Neuronal stem cell (in vitro differentiated cells): ENCODE measurements around the gene CSRP1.

ENCODE experiments used
- DNase-seq: peaks from one replicate; pipeline ENCODE4 v3.0.0-alpha.2; 2013; ENCODE audit warnings: low spot score
- H2AFZ ChIP-seq: one replicate; pipeline ENCODE4 v1.6.1; 2013; ENCODE audit warnings: mild to moderate bottlenecking, low read length, inconsistent platforms
- H2AK5ac ChIP-seq: 2 replicates; pipeline ENCODE4 v1.6.1; 2013; ENCODE audit warnings: low read depth, mild to moderate bottlenecking, inconsistent platforms, low read length, moderate library complexity, mixed read lengths
- H2BK120ac ChIP-seq: 2 replicates; pipeline ENCODE4 v1.6.1; 2013; ENCODE audit warnings: low read depth, mild to moderate bottlenecking, inconsistent platforms, low read length, moderate library complexity, mixed read lengths
- H2BK12ac ChIP-seq: one replicate; pipeline ENCODE4 v1.6.1; 2013; ENCODE audit warnings: low read length, inconsistent platforms
- H2BK15ac ChIP-seq: 2 replicates; pipeline ENCODE4 v1.6.1; 2013; ENCODE audit warnings: mild to moderate bottlenecking, low read length, inconsistent platforms, mixed read lengths
- H2BK5ac ChIP-seq: one replicate; pipeline ENCODE4 v1.6.1; 2013; ENCODE audit warnings: inconsistent platforms, mild to moderate bottlenecking, low read length, moderate library complexity
- H3K14ac ChIP-seq: one replicate; pipeline ENCODE4 v1.6.1; 2013; ENCODE audit warnings: low read length, inconsistent platforms
- H3K18ac ChIP-seq: 2 replicates; pipeline ENCODE4 v1.6.1; 2013; ENCODE audit warnings: low read length, inconsistent platforms
- H3K23ac ChIP-seq: 2 replicates; pipeline ENCODE4 v1.6.1; 2013; ENCODE audit warnings: low read depth, mild to moderate bottlenecking, mixed read lengths, low read length, inconsistent platforms; ENCODE audit not compliant: poor library complexity
- H3K27ac ChIP-seq: replicated peaks from 3 replicates; pipeline ENCODE4 v1.5.1; 2013; ENCODE audit warnings: low read length, inconsistent platforms
- H3K27me3 ChIP-seq, 3 experiments: 2 replicates each; pipeline ENCODE4 v1.6.1; 2013; ENCODE audit warnings: low read length in 3 of 3, mild to moderate bottlenecking in 2 of 3, inconsistent platforms in 1 of 3, low read depth in 1 of 3, mixed read lengths in 1 of 3, moderate library complexity in 1 of 3; ENCODE audit not compliant: control insufficient read depth in 3 of 3, insufficient read depth in 3 of 3
- H3K36me3 ChIP-seq, 2 donors: replicated peaks in 1 of 2; 2 replicates each; pipeline ENCODE4 v1.6.1; 2013; ENCODE audit warnings: low read length in 2 of 2; ENCODE audit not compliant: control insufficient read depth in 2 of 2, insufficient read depth in 2 of 2
- H3K4ac ChIP-seq: 2 replicates; pipeline ENCODE4 v1.6.1; 2013; ENCODE audit warnings: inconsistent platforms, mild to moderate bottlenecking, low read length, moderate library complexity
- H3K4me1 ChIP-seq, 2 donors: 1 replicate in 1 of 2; 2 replicates in 1 of 2; pipeline ENCODE4 v1.6.1; 2013; ENCODE audit warnings: low read length in 2 of 2, low read depth in 1 of 2; ENCODE audit not compliant: control insufficient read depth in 2 of 2, insufficient read depth in 1 of 2
- H3K4me2 ChIP-seq: one replicate; pipeline ENCODE4 v1.6.1; 2013; ENCODE audit warnings: mild to moderate bottlenecking, low read length, inconsistent platforms; ENCODE audit not compliant: insufficient read depth, poor library complexity, severe bottlenecking
- H3K4me3 ChIP-seq, 2 donors: 2 replicates each; pipeline ENCODE4 v1.5.1; 2013; ENCODE audit warnings: low read length in 2 of 2, mild to moderate bottlenecking in 2 of 2, inconsistent platforms in 1 of 2, moderate library complexity in 1 of 2
- H3K79me1 ChIP-seq: one replicate; pipeline ENCODE4 v1.6.1; 2013; ENCODE audit warnings: low read depth, mild to moderate bottlenecking, inconsistent platforms, low read length, moderate library complexity
- H3K9ac ChIP-seq: one replicate; pipeline ENCODE4 v1.6.1; 2013; ENCODE audit warnings: mild to moderate bottlenecking, low read depth, low read length, inconsistent platforms; ENCODE audit not compliant: poor library complexity
- H3K9me3 ChIP-seq, 2 donors: replicated peaks in 1 of 2; 2 replicates each; pipeline versions ENCODE3 to v1.6.1; 2013; ENCODE audit warnings: low read length in 2 of 2, mild to moderate bottlenecking in 2 of 2, inconsistent platforms in 1 of 2, low read depth in 1 of 2, mixed read lengths in 1 of 2, moderate library complexity in 1 of 2; ENCODE audit not compliant: control insufficient read depth in 2 of 2, insufficient read depth in 1 of 2
- H4K8ac ChIP-seq: one replicate; pipeline ENCODE4 v1.6.1; 2013; ENCODE audit warnings: low read depth, mild to moderate bottlenecking, inconsistent platforms, low read length, moderate library complexity
- H4K91ac ChIP-seq: one replicate; pipeline ENCODE4 v1.6.1; 2013; ENCODE audit warnings: low read length, low read depth, mild to moderate bottlenecking, inconsistent platforms; ENCODE audit not compliant: poor library complexity
- WGBS, 2 donors: extraction: QIAGEN DNeasy Blood & Tissue Kit; methylation state at CpG; one replicate each; pipeline ENCODE4 v1.1.7; 2013; ENCODE audit warnings: missing lambda C conversion rate in 2 of 2, mixed read lengths in 1 of 2; ENCODE audit not compliant: insufficient read length in 2 of 2, insufficient replicate concordance in 1 of 2; ENCODE audit errors: extremely low coverage in 2 of 2; 5-methylcytosine and 5-hydroxymethylcytosine counted together

Gene CSRP1

GRCh38 chr1:201538612-201539551, 32.0 kb upstream of the CSRP1 start, which contains the start of gene NAV1:
Gene NAV1, plus strand, starts transcription at chr1:201539127. Its CDS starts 83,758 bp downstream, at chr1:201622885.
- H3K4me2 ChIP-seq = peak within 1 kb of the TSS; percentile 92
- H3K27ac ChIP-seq = no peak within 1 kb of the TSS
- peak within 1 kb of the TSS; percentile 92 for H3K18ac ChIP-seq
- no peaks in the 10 kb centered on the region for H3K79me1 ChIP-seq
- peak within 1 kb of the TSS; percentile 62 for H3K23ac ChIP-seq
- peaks cover 9 to 11% of the 10 kb centered on the region in 2 donors for H3K4me1 ChIP-seq
- H3K4ac ChIP-seq = no peak within 1 kb of the TSS
- H2AFZ ChIP-seq = peak within 1 kb of the TSS; percentile 88
- H3K9me3 ChIP-seq = peaks cover 0 to 8% of the 10 kb centered on the region in 2 donors
- H2BK120ac ChIP-seq = no peak within 1 kb of the TSS
- H2AK5ac ChIP-seq = no peak within 1 kb of the TSS
- peak within 1 kb of the TSS; percentile 26 for H2BK12ac ChIP-seq
- peak within 1 kb of the TSS; percentile 78 for H3K9ac ChIP-seq
- no peaks in the 10 kb centered on the region for H3K36me3 ChIP-seq
- peaks cover 3 to 88% (median 25%) of the 10 kb centered on the region in 3 experiments for H3K27me3 ChIP-seq
- peak within 1 kb of the TSS; percentile 53 to 82 for H3K4me3 ChIP-seq
- H4K8ac ChIP-seq = no peak within 1 kb of the TSS
- WGBS, 2 donors = no CpG with 5 or more reads among the region's 93 CpGs
- H4K91ac ChIP-seq = no peak within 1 kb of the TSS
- H2BK15ac ChIP-seq = peak within 1 kb of the TSS; percentile 23
- DNase-seq = peak; percentile 70
- H2BK5ac ChIP-seq = peak within 1 kb of the TSS; percentile 22
- peak within 1 kb of the TSS; percentile 22 for H3K14ac ChIP-seq

GRCh38 chr1:201537891-201538611, 31.1 kb upstream of the CSRP1 start:
- Histone ChIP-seq H3K4me1 (peaks cover 10 to 11% of the 10 kb centered on the region in 2 donors), H3K9ac (peak overlapping the region; percentile 78), H3K4me3 (peak overlapping the region; percentile 53 to 82), H3K4me2 (peak overlapping the region; percentile 92), H2AK5ac (no peak overlapping the region), H2BK12ac (no peak overlapping the region), H3K14ac (peak overlapping the region; percentile 22), H3K27me3 (peaks cover 3 to 86% (median 25%) of the 10 kb centered on the region in 3 experiments), H3K36me3 (no peaks in the 10 kb centered on the region), H4K8ac (no peak overlapping the region), H2BK15ac (no peak overlapping the region), H3K23ac (no peak overlapping the region), H2BK5ac (no peak overlapping the region), H2BK120ac (no peak overlapping the region), H3K79me1 (no peaks in the 10 kb centered on the region), H4K91ac (no peak overlapping the region), H3K27ac (no peak overlapping the region), H3K9me3 (peaks cover 0 to 6% of the 10 kb centered on the region in 2 donors), H3K4ac (no peak overlapping the region), H2AFZ (peak overlapping the region; percentile 88), H3K18ac (peak overlapping the region; percentile 92)
- WGBS, 2 donors = no CpG with 5 or more reads among the region's 6 CpGs
- DNase-seq = no peak

- Histone ChIP-seq H3K4ac (no peak overlapping the region), H3K4me1 (peaks cover 10 to 11% of the 10 kb centered on the region in 2 donors), H3K79me1 (no peaks in the 10 kb centered on the region), H2BK15ac (no peak overlapping the region), H3K23ac (no peak overlapping the region), H3K9me3 (peaks cover 0 to under 1% of the 10 kb centered on the region in 2 donors), H3K14ac (no peak overlapping the region), H3K4me2 (no peak overlapping the region), H3K9ac (no peak overlapping the region), H3K36me3 (no peaks in the 10 kb centered on the region), H3K4me3 (no peak overlapping the region), H2BK5ac (no peak overlapping the region), H3K27ac (no peak overlapping the region), H3K27me3 (peaks cover 3 to 81% (median 25%) of the 10 kb centered on the region in 3 experiments), H2AFZ (no peak overlapping the region), H2BK12ac (no peak overlapping the region), H2AK5ac (no peak overlapping the region), H2BK120ac (no peak overlapping the region), H4K91ac (no peak overlapping the region), H4K8ac (no peak overlapping the region), H3K18ac (no peak overlapping the region)
- WGBS, 2 donors = no CpG with 5 or more reads among the region's 4 CpGs
- DNase-seq = no peak
Measured at GRCh38 chr1:201537467-201537866, 30.5 kb upstream of the CSRP1 start.
